GM13976 (cell line): ENCODE measurements around the gene SLC17A2.

Experiments
- DNase-seq: peaks from one replicate; pipeline ENCODE4 v3.0.0; 2012; ENCODE audit warnings: low spot score
- in situ Hi-C: fragments of 300-500 bp; cut with MboI; formaldehyde crosslinking; loops from one replicate; pipeline ENCODE4 v1.12.0; 2022; ENCODE audit warnings: low sequenced_read_pairs, mixed read lengths, inconsistent platforms; ENCODE audit not compliant: unreplicated experiment
- TF ChIP-seq, protein P1 (sequence below): IDR thresholded peaks from 2 replicates; pipeline ENCODE4 v1.5.1; 2012; ENCODE audit warnings: borderline replicate concordance, mild to moderate bottlenecking; ENCODE audit not compliant: insufficient read depth; ENCODE audit errors: extremely low read depth, missing control alignments, control extremely low read depth

Gene SLC17A2

DNA sequence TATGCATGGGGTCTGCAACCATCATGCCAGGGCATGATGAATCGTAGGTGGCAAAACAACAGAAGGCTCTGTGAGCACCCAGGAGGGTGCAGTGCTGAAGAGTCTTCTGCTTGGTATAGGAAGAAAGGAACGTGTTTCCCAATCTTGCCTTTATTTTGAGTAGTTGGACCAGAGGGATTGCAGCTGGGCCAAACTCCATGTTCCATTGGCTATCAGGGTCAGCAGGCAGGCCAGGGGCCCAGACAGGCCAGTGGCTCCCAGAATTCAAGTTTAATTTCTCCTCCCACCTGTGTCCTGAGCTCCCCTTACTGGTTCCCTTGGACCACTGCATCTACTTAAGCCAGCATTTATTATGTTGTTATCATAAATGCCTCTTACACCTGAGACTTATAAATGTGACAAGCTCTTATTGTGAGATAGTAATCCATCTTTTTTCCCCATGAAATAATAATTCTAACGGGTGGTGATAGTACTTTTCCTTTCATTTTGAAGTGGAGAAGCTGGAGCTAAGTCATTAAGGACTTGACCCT lies 31.2 kb upstream of the SLC17A2 start:
- TF ChIP-seq, protein P1, sequence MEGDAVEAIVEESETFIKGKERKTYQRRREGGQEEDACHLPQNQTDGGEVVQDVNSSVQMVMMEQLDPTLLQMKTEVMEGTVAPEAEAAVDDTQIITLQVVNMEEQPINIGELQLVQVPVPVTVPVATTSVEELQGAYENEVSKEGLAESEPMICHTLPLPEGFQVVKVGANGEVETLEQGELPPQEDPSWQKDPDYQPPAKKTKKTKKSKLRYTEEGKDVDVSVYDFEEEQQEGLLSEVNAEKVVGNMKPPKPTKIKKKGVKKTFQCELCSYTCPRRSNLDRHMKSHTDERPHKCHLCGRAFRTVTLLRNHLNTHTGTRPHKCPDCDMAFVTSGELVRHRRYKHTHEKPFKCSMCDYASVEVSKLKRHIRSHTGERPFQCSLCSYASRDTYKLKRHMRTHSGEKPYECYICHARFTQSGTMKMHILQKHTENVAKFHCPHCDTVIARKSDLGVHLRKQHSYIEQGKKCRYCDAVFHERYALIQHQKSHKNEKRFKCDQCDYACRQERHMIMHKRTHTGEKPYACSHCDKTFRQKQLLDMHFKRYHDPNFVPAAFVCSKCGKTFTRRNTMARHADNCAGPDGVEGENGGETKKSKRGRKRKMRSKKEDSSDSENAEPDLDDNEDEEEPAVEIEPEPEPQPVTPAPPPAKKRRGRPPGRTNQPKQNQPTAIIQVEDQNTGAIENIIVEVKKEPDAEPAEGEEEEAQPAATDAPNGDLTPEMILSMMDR = no peak
- in situ Hi-C loops = no loop called here
- no peak for DNase-seq

DNA sequence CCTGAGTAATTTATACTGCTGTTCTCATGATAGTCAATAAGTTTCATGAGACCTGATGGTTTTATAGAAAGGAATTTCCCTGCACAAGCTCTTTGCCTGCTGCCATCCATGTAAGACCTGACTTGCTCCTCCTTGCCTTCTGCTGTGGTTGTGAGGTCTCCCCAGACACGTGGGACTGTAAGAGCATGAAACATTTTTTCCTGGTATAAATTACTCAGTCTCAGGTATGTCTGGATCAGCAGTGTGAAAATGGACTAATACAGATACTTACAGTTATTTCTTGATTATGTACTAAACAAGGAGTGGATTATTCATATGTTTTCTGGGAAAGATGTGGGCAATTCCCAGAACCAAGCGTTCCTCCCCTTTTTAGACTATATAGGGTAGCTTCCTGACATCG lies 30.2 kb upstream of the SLC17A2 start:
- TF ChIP-seq, protein P1 = no peak
- in situ Hi-C loops = no loop called here
- no peak for DNase-seq

DNA sequence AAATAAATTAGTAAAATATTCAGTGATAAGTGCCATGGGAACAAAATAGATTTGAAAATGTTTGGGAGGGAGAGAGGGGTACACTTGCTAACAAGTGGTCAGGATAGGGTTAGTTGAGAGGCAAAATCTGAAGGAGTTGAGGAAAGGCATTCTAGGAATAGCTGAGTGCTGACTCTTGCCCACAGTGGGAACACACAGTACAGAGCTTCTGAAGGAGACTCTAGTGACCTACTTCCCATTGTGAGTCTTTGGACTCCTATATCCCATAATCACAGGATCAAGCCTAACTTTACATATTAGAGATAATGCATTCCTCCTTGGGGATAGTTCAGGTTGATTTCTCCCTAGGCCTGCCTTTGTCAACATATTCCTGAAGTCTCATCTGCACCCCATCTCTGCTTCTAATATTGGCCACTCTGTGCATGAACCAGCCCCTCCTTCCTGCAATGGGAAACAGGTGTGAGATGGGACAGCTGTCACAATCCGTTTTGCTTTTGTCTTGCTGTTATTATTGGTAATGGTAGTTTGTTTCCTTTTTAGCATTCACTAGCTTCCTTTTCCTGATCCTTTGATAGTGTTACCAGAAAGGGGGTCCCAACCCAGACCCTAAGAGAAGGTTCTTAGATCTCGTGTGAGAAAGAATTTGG lies 29.5 kb upstream of the SLC17A2 start:
- no peak for DNase-seq
- in situ Hi-C loops = no loop called here

DNA sequence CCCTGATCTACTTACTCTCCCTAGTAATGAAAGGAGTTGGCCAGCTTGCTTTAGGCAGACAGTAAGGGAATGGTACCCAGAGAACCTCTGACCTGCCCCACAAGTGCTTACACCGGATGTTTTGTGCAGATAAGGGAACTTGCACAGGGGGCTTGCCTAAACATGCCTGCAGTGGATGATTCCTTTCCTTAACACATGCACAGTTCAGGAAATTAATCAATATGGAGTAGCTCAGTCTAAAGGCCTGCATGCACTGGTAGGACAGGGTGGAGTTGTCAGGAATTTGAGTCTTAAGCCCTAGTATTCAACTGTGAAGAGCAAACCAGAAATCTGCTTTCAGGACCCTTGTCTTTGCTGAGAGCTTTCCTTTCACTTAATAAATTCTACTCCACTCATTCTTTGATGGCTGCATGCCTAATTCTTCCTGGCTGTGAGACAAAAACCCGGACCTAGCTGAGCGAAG lies 28.2 kb upstream of the SLC17A2 start:
- TF ChIP-seq, protein P1 = no peak
- DNase-seq = no peak
- in situ Hi-C loops = no loop called here

More for the DNA sequence above, 29.5 kb upstream of the SLC17A2 start:
- TF ChIP-seq, protein P1 = no peak

DNA sequence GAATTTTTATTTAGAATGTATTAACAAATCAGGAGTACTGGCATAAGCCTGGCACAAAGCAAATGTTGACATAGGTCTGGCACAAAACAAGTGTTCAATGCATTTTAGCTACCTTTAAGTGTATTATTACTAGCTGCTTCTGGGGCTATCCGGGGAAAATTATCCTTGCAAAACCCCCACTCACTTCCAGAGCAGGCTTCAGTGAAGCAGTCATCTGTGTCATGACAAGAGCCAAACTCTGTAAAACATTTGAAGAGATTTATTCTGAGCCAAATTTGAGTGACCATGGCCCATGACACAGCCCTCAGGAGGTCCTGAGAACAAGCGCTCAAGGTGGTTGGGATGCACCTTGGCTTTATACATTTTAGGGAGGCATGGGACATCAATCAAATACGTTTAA lies 25.7 kb upstream of the SLC17A2 start:
- TF ChIP-seq, protein P1 = no peak
- DNase-seq = no peak
- in situ Hi-C loops = no loop called here

DNA sequence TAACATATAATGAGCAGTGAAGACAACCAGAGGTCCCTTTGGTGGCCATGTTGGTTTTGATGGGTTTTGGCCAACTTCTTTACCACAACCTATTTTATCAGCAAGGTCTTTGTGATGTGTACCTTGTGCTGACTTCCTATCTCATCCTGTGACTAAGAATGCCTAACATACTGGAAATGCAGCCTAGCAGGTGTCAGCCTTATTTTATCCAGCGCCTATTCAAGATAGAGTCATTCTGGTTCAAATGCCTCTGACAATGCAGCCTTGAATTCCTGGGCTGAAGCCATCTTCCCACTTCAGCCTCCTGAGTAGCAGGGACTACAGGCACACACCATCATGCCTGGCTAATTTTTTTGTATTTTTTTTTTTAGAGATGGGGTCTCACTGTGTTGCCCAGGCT lies 24.3 kb upstream of the SLC17A2 start:
- in situ Hi-C loops = no loop called here
- TF ChIP-seq, protein P1 = no peak
- no peak for DNase-seq
